Measurements from ENCODE around the gene CD86.

GRCh38 chr3:122064326-122064725 lies 9.2 kb downstream of the CD86 start:
- TF ChIP-seq CTCF (IDR thresholded peaks at IDR 0.05) (no peak), POLR2A (IDR thresholded peaks at IDR 0.05) (no peak)

Data from Peyer's patch (tissue), 4 donors.